ENCODE measurements around the gene RNLS. TPM values are rescaled to one million over a fixed set of nuclear protein-coding genes. Genes with fewer than 3 reads are reported as not detected.

Gene RNLS
- total and polyA plus RNA-seq, 2 of the 8 experiments (the other 6 are each of a cell fraction or from before 2014, with no cell fraction given): 7.5 to 12.7 TPM

DNA sequence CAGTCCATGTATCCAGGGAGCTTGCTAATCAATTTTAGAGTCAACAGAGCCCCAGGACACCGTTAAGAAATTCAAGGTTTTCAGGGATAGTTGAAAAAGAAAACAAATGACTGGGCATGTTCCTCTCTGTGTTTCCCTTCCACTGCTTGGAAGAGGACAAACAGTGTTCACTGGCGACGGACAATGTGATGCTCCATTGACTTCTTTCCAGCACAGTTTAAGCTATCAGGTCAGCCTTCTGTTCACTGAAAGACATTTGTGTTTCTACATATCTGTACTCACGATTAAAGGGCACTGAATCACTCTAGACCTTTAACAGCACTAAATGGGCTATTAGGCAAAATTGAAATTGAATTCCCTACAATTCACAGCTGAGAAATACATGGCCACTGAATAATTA, 123.6 kb downstream of the RNLS start:
- Histone ChIP-seq H4K5ac (ENCODE audit: insufficient read length, low read depth, low read length) (no peak overlapping the region), H2BK12ac (ENCODE audit: low read depth, low read length) (no peak overlapping the region), H2AK5ac (ENCODE audit: low read depth, low read length) (no peak overlapping the region), H2AFZ (ENCODE audit: low read length) (no peak overlapping the region), H4K8ac (ENCODE audit: extremely low read depth, insufficient read depth, low read length) (no peak overlapping the region), H3K9me3 (ENCODE audit: insufficient read depth in 2 of 2, low read depth in 1 of 2, low read length in 1 of 2) (no peaks in the 10 kb centered on the region), H3K14ac (ENCODE audit: insufficient read length) (no peak overlapping the region), H3K36me3 (ENCODE audit: control insufficient read depth in 2 of 4, insufficient read depth in 4 of 4, low read length in 3 of 4) (no peaks in the 10 kb centered on the region), H3K4ac (replicated peaks; ENCODE audit: insufficient read length, low read depth, low read length) (no peak overlapping the region), H2BK15ac (ENCODE audit: low read length) (no peak overlapping the region), H3K79me1 (ENCODE audit: low read depth, low read length) (no peaks in the 10 kb centered on the region), H3K18ac (ENCODE audit: extremely low read depth, low read length) (no peak overlapping the region), H2BK5ac (ENCODE audit: low read depth, low read length) (no peak overlapping the region), H4K20me1 (replicated peaks in 1 of 2; ENCODE audit: control insufficient read depth in 1 of 2, insufficient read depth in 2 of 2, low read length in 2 of 2) (no peaks in the 10 kb centered on the region), H3K23ac (ENCODE audit: insufficient read length) (no peak overlapping the region), H3K27me3 (replicated peaks in 1 of 4; ENCODE audit: control insufficient read depth in 3 of 4, extremely low read depth in 1 of 4, insufficient read depth in 3 of 4, low read length in 3 of 4) (no peaks in the 10 kb centered on the region), H3K4me2 (ENCODE audit: insufficient read depth in 1 of 2, low read depth in 2 of 2, low read length in 2 of 2) (no peak overlapping the region), H3K4me1 (replicated peaks in 1 of 4; ENCODE audit: control insufficient read depth in 3 of 4, insufficient read depth in 4 of 4, low read length in 3 of 4) (no peaks in the 10 kb centered on the region), H3K56ac (replicated peaks; ENCODE audit: insufficient read length, low read depth, low read length) (no peak overlapping the region), H3K23me2 (ENCODE audit: low read depth, low read length) (no peaks in the 10 kb centered on the region), H3K9ac (replicated peaks in 1 of 4; ENCODE audit: extremely low read depth in 1 of 4, low read depth in 3 of 4, low read length in 3 of 4) (no peak overlapping the region), H3K79me2 (ENCODE audit: control insufficient read depth in 1 of 2, insufficient read depth in 2 of 2, low read length in 2 of 2) (no peaks in the 10 kb centered on the region), H2BK120ac (replicated peaks; ENCODE audit: low read depth, low read length) (no peak overlapping the region), H2BK20ac (ENCODE audit: low read length) (no peak overlapping the region), H3K27ac (ENCODE audit: low read depth, low read length) (no peak overlapping the region), H3K4me3 (ENCODE audit: extremely low read depth in 1 of 4, insufficient read depth in 2 of 4, low read depth in 3 of 4, low read length in 4 of 4) (no peak overlapping the region), H4K91ac (replicated peaks; ENCODE audit: insufficient read length, low read length) (no peak overlapping the region)
- FAIRE-seq (no peak), DNase-seq (ENCODE audit: low read depth in 1 of 2, low spot score in 2 of 2) (no peak)
- POLR2A ChIA-PET (ENCODE audit: partially characterized antibody): no interaction called here
- no peak for TF ChIP-seq EGR1 (IDR thresholded peaks at IDR 0.05; ENCODE audit: borderline replicate concordance, low read depth, low read length)
- TF ChIP-seq GTF2F1 (IDR thresholded peaks at IDR 0.05; ENCODE audit: borderline replicate concordance, low read depth, low read length): no peak
- TF ChIP-seq, protein P1, sequence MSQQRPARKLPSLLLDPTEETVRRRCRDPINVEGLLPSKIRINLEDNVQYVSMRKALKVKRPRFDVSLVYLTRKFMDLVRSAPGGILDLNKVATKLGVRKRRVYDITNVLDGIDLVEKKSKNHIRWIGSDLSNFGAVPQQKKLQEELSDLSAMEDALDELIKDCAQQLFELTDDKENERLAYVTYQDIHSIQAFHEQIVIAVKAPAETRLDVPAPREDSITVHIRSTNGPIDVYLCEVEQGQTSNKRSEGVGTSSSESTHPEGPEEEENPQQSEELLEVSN (IDR thresholded peaks at IDR 0.05): no peak
- TF ChIP-seq RAD21 (IDR thresholded peaks at IDR 0.05 in 1 of 2, conservative IDR thresholded peaks at IDR 0.05 in 1 of 2; ENCODE audit: low read depth in 2 of 2, low read length in 2 of 2): no peak
- no peak for TF ChIP-seq SRF (IDR thresholded peaks at IDR 0.05; ENCODE audit: low read depth, low read length)
- no peak for TF ChIP-seq EZH2 (IDR thresholded peaks at IDR 0.05; ENCODE audit: low read depth, low read length, severe bottlenecking)
- CTCF ChIA-PET (ENCODE audit: partially characterized antibody): interaction anchor here (0.6 to 1.7 kb wide), 3 partner anchors 71 to 216 kb away, joined by 3 to 9 read pairs (median 4); no protein-coding TSS in a partner anchor
- 90% methylated on average over 4 of the region's 4 CpGs; no CpG with 5 or more reads in 1 of the 2 experiments for WGBS, 2 experiments (ENCODE audit: extremely low coverage in 1 of 2, insufficient coverage in 1 of 2, insufficient read length in 1 of 2, insufficient replicate concordance in 2 of 2, low coverage in 1 of 2, low lambda C conversion rate in 2 of 2, missing lambda C conversion rate in 1 of 2)
